LNCAP (cell line): ENCODE measurements around the gene DNAH1.

Experiments used
- TF ChIP-seq, protein P1 (sequence below): fragments of 450-650 bp; IDR thresholded peaks from 2 replicates; pipeline ENCODE4 v1.5.1; 2017; ENCODE audit warnings: mild to moderate bottlenecking

The DNAH1 gene

DNA sequence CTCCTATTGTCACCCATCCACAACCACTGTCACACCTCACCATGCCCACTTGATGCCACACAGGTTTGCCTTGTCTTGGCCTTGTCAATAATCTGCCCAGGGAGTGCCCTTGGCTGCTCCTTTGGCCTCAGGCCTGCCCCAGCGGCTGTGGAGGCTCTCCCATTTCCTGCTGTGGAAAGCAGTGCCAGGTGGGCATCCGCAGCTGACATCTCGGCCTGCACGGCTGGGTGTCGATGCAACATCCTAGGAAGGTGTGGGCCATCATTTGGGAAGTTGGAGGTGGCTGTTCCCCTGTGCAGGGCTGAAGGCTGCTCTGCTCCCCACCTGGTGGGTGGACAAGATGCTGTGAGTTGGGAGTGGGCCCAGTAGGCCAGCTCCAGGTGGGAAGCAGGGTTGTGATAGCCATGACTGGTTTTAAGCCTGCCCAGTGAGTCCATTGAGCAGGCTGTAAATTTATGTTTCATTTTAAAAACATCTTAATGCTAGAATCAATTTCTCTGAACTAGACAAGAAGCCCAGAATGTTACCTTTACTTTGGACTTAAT is 12.5 kb downstream of the DNAH1 start:
- TF ChIP-seq, protein P1, sequence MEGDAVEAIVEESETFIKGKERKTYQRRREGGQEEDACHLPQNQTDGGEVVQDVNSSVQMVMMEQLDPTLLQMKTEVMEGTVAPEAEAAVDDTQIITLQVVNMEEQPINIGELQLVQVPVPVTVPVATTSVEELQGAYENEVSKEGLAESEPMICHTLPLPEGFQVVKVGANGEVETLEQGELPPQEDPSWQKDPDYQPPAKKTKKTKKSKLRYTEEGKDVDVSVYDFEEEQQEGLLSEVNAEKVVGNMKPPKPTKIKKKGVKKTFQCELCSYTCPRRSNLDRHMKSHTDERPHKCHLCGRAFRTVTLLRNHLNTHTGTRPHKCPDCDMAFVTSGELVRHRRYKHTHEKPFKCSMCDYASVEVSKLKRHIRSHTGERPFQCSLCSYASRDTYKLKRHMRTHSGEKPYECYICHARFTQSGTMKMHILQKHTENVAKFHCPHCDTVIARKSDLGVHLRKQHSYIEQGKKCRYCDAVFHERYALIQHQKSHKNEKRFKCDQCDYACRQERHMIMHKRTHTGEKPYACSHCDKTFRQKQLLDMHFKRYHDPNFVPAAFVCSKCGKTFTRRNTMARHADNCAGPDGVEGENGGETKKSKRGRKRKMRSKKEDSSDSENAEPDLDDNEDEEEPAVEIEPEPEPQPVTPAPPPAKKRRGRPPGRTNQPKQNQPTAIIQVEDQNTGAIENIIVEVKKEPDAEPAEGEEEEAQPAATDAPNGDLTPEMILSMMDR: no peak

DNA sequence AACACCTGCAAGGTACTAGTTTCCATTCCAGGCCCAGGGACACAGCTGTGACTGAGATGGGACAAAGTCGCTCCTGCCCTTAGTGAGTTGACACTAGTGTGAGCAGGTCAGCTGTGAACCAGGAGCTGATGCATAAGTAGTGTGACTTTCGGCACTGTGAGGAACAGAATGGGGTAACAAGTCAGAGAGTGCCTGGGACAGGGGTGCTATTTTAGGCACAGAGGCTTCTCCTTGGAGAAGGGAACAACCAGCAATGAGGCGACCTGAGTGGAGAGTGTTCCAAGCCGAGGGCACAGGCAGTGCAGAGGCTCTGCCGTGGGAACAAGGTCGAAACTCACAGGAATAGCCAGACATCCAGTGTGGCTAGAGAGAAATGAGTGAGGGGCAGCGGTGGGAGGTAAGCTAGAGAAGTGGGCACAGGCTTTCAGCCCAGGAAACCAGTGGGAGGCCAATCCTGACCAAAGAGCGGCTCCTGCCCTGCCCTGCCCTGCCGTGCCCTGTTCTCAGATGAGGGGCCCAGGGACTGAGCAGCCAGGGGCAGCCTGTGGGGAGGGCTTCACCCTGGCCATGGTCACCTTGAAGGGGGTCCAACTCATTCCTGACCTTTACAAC is 14.2 kb downstream of the DNAH1 start:
- TF ChIP-seq, protein P1: no peak

DNA sequence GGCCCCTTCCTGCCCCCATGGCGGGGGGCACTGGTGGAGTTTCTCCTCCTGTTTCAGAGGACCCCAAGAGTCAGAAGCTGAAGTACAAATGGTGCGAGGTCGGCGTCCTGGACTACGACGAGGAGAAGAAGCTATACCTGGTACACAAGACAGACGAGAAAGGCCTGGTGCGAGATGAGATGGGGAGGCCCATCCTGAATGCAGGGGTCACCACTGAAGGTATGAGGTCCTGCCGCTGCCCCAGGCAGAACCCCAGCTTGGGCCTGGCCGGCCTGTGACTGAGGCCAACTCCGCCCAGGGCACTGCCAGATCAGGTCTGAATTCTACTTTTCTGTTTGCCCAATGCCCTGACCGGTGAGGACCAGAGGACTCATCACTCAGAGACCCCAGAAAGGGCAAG is 15.0 kb downstream of the DNAH1 start:
- TF ChIP-seq, protein P1: no peak

DNA sequence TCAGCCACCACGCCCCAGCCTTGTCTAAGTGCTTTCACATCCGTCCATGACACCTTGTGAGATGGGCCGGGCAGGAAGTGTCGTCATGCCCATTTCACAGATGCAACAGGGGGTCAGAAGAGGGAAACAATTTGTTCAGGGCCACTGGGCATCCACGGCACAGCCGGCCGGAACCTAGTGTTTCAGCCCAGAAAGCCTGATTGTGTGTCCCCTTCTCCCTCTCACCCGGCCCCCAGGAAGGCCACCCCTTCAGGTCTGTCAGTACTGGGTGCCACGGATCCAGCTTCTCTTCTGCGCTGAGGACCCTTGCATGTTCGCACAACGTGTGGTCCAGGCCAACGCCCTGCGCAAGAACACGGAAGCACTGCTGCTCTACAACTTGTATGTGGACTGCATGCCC is 15.8 kb downstream of the DNAH1 start:
- TF ChIP-seq, protein P1: no peak

DNA sequence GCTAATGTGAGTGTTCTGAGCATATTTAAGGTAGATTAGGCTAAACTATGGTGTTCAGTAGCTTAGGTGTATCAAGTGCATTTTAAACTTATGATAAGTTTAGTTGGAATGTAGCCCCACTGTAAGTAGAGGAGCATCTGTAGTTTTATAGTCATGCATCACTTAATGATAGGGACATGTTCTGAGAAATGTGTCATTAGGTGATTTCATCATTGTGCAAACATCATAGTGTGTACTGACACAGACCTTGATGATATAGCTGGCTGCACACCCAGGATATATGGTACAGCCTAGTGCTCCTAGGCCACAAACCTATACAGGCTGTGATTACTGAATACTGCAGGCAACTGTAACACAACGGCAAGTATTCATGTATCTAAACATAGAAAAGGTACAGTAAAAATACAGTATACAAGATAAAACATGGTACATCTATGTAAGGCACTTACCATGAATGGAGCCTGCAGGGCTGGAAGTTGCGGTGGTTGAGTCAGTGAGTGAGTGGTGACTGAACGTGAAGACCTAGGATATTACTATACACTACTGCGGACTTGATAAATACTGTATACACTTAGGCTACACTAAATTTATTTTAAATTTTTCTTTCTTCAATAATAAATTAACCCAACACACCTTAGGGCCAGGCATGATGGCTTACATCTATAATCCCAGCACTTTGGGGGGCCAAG is 17.9 kb downstream of the DNAH1 start:
- TF ChIP-seq, protein P1: no peak

DNA sequence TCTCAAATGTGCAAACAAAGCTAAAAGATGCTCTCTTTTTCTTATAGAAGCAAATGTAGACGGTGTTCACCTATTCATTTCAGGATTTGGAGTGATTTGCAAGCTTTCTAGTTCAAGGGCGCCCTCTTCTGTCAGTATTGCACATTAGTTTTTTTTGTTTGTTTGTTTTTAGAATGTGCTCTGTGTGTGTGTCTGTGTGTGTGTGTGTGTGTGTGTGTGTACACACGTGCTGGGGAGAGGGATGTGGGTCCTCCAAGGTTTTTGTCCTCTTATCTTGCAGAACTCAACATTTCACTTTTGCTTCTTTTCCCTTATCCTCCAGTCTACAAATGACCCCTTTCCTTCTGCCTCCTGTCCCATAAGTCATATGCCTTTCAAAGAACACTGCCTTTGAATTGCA is 23.5 kb downstream of the DNAH1 start:
- TF ChIP-seq, protein P1: peak; percentile 69

DNA sequence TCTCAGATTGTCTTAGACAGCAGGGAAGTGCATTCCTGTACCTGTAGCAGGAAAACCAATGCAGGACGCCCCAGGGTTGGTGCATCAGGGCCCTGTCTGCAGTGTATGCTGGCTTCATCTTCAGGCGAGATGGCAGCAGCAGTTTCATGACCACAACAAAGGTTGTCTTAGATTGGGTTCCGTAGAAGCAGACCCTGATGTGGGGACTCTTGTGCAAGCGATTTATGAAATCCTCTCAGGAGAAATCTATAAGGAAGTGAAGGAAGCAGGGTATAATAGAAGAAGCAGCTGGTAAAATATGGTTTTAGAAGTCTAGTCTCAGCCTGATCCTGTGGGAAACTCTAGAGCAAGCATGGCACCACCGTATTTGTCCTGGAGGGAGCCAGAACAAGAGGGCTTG is 25.0 kb downstream of the DNAH1 start:
- TF ChIP-seq, protein P1: no peak
